Glutamatergic neuron (in vitro differentiated cells): Measurements from ENCODE around the gene NFATC1. TPM values are rescaled to one million over a fixed set of nuclear protein-coding genes. Genes with fewer than 3 reads are reported as not detected.

ENCODE experiments used
- DNase-seq: peaks from one replicate; pipeline ENCODE4 v3.0.0; 2022
- H3K27ac Mint-ChIP-seq: one replicate; pipeline ENCODE4 v1.8.0; 2020; ENCODE audit warnings: mild to moderate bottlenecking, mixed read lengths, inconsistent platforms; ENCODE audit not compliant: unreplicated experiment
- H3K27me3 Mint-ChIP-seq: one replicate; pipeline ENCODE4 v1.8.0; 2020; ENCODE audit warnings: mild to moderate bottlenecking, moderate library complexity, mixed read lengths, inconsistent platforms; ENCODE audit not compliant: unreplicated experiment
- H3K36me3 Mint-ChIP-seq: one replicate; pipeline ENCODE4 v1.8.0; 2020; ENCODE audit warnings: mild to moderate bottlenecking, mixed read lengths, inconsistent platforms; ENCODE audit not compliant: unreplicated experiment
- H3K4me1 Mint-ChIP-seq: one replicate; pipeline ENCODE4 v1.8.0; 2020; ENCODE audit warnings: mild to moderate bottlenecking, low read depth, mixed read lengths, inconsistent platforms; ENCODE audit not compliant: unreplicated experiment
- H3K4me3 Mint-ChIP-seq: one replicate; pipeline ENCODE4 v1.8.0; 2020; ENCODE audit warnings: mild to moderate bottlenecking, mixed read lengths, inconsistent platforms; ENCODE audit not compliant: unreplicated experiment
- H3K9me3 Mint-ChIP-seq: one replicate; pipeline ENCODE4 v1.8.0; 2020; ENCODE audit warnings: mild to moderate bottlenecking, moderate library complexity, mixed read lengths, inconsistent platforms; ENCODE audit not compliant: unreplicated experiment
- total RNA-seq: library from RNA; stranded (reverse); fragmentation: NEBNext Ultra II Directional; extraction: Animal tissue kit (Norgen Biotek cat#: 25700); gene quantifications from one replicate; pipeline ENCODE4 v1.2.1, GENCODE V29; 2021; ENCODE audit not compliant: unreplicated experiment
- TF ChIP-seq, protein P1 (sequence below): fragments of 200-600 bp; sonication (generic); IDR thresholded peaks from one replicate; pipeline ENCODE4 v1.5.0; 2021; ENCODE audit not compliant: partially characterized antibody, unreplicated experiment

NFATC1 gene
- total RNA-seq, 1 donor from 2014 or later = 5.3 TPM

DNA sequence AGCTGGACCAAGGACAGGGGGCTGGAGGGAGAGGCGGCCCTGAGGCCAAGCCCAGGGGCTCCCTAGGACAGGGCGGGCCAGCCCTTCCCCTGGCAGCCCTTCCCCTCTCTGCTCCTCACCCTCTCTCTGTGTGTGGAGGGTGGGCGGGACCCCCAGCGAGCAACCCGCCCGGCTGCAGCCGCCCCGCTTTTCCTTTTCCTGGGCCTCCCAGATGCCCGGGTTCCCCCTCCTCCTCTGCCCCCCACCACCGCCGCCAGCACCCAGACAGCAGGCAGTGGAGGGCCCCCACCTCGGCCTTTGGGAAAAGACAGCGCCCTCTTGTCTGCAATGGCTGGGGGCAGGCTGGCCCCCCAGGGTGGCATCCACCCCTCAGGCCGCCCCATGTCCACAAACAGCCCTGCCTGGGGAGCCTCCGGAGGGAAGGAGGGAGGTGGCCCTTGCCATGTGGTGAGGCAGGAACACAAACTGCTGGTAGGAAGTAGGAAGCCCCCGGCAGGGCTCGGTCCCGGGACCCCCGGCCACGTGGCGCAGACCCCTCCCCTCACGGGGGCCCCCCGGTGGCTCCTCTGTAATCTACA is 148.7 kb downstream of the NFATC1 start:
- Mint-ChIP-seq H3K27me3 (peaks cover 10% of the 10 kb centered on the region), H3K4me3 (no peak overlapping the region), H3K36me3 (peaks cover 5% of the 10 kb centered on the region), H3K9me3 (peaks cover 3% of the 10 kb centered on the region), H3K27ac (no peak overlapping the region), H3K4me1 (no peaks in the 10 kb centered on the region)
- DNase-seq = peak; percentile 9
- TF ChIP-seq, protein P1, sequence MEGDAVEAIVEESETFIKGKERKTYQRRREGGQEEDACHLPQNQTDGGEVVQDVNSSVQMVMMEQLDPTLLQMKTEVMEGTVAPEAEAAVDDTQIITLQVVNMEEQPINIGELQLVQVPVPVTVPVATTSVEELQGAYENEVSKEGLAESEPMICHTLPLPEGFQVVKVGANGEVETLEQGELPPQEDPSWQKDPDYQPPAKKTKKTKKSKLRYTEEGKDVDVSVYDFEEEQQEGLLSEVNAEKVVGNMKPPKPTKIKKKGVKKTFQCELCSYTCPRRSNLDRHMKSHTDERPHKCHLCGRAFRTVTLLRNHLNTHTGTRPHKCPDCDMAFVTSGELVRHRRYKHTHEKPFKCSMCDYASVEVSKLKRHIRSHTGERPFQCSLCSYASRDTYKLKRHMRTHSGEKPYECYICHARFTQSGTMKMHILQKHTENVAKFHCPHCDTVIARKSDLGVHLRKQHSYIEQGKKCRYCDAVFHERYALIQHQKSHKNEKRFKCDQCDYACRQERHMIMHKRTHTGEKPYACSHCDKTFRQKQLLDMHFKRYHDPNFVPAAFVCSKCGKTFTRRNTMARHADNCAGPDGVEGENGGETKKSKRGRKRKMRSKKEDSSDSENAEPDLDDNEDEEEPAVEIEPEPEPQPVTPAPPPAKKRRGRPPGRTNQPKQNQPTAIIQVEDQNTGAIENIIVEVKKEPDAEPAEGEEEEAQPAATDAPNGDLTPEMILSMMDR = no peak

GRCh38 chr18:79545255-79545654 is 149.5 kb downstream of the NFATC1 start:
- H3K9me3 Mint-ChIP-seq = peaks cover 3% of the 10 kb centered on the region
- TF ChIP-seq, protein P1 = no peak
- no peak overlapping the region for H3K27ac Mint-ChIP-seq
- H3K4me3 Mint-ChIP-seq = no peak overlapping the region
- H3K4me1 Mint-ChIP-seq = no peaks in the 10 kb centered on the region
- H3K27me3 Mint-ChIP-seq = peaks cover 8% of the 10 kb centered on the region
- DNase-seq = peak; percentile 7
- H3K36me3 Mint-ChIP-seq = no peaks in the 10 kb centered on the region

DNA sequence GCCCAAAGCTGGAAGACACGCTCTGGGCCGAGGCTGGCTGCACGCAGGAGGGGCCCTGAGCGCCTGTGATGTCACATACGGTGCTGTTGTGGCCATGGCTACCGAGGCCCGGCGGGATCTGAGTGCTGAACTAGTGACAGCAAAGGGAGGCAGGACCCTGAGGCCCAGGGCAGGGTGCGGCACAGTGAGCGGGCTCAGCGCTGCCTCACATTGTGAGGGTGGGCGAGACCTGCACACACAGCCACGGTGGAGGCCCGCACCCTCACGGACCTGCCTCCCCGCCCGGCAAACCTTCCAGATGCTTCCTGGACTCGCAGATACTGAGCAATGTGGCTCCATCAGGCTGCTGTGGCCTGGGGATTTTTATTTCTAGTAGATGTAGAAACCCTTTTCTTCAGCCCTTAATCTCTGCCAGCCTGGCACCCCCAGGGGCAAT is 150.0 kb downstream of the NFATC1 start:
- Mint-ChIP-seq H3K36me3 (no peaks in the 10 kb centered on the region), H3K4me3 (no peak overlapping the region), H3K9me3 (peaks cover 3% of the 10 kb centered on the region), H3K4me1 (no peaks in the 10 kb centered on the region), H3K27ac (no peak overlapping the region), H3K27me3 (peaks cover 8% of the 10 kb centered on the region)
- TF ChIP-seq, protein P1 = no peak
- DNase-seq = peak; percentile 8

GRCh38 chr18:79546781-79547272 is 151.1 kb downstream of the NFATC1 start:
- peak; percentile 10 for DNase-seq

More at GRCh38 chr18:79546781-79547272, 151.1 kb downstream of the NFATC1 start:
- Mint-ChIP-seq H3K27me3 (peaks cover 8% of the 10 kb centered on the region), H3K4me1 (no peaks in the 10 kb centered on the region), H3K4me3 (no peak overlapping the region), H3K9me3 (peaks cover 3% of the 10 kb centered on the region), H3K36me3 (no peaks in the 10 kb centered on the region), H3K27ac (no peak overlapping the region)
- TF ChIP-seq, protein P1 = no peak
